Mucosa of gallbladder (tissue), 1 donor: ENCODE data around the gene CCDC171. TPM values are rescaled to one million over a fixed set of nuclear protein-coding genes. Genes with fewer than 3 reads are reported as not detected.

Experiments used
- DNase-seq: peaks from one replicate; pipeline ENCODE4 v3.0.0-alpha.2; 2020; ENCODE audit warnings: low spot score
- total RNA-seq: library from RNA; stranded (reverse); gene quantifications from one replicate; pipeline ENCODE4 v1.2.1, GENCODE V29; 2021
- donor health status: DM: no; HTN: no; CAD: no.

The CCDC171 gene
- total RNA-seq, 1 donor from 2014 or later: 4.0 TPM

DNA sequence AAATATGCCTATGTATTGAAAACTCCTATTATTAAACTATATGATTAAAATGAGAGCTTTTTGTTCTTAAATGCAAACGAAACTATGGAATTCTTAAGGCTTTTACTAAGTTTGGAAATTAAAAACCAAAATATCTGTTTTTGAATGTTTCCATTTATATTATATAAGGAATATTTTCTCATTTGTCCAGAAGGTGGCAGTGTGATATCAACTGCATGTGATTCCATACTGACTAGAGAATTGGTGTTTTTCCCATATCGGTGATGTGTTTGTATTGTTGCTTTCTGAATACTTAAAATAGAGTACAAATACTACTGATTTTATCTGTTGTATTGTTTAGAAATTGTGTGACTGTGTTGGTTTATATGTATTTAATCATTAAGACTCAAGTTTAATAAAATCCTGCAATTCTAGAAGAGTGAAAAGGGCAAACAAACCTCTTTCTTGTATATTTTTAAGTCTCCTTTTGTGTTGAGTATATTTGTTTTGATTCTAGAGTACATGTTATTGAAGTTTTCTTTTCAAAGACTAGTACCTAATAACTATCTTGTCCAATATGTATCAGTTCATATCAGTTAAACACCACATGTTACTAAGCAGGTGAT is 320.8 kb downstream of the CCDC171 start:
- no peak for DNase-seq

DNA sequence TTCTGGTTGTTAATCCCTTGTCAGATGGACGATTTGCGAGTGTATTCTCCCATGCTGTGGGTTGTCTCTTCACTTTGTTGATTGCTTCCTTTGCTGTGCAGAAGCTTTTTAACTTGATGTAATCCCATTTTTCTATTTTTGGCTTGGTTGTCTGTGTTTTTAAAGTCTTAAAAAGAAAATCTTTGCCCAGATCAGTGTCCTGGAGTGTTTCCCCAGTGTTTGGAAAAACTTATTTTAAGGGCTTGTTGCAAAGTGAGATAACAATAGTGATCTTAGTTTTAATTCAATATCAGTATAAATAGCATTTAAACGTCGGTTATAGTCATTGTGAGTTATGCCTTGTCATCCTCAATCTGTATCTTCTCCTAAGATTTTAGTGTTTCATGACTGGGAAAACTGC is 329.5 kb downstream of the CCDC171 start:
- DNase-seq: no peak

DNA sequence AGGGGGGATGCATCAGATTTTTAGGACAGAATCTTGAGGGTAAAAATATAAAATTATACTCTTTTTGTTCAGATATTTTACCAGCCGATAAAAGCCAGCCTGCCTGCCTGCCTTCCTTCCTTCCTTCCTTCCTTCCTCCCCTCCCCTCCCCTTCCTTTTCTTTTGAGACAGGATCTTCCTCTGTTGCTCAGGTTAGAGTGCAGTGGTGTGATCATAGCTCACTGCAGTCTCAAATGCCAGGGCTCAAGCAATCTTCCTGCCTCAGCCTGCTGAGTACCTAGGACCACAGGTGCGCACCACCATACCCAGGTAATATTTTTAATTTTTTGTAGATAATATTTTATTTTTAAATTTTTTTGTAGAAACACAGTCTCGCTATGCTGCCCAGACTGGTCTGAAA is 330.0 kb downstream of the CCDC171 start:
- DNase-seq: no peak

DNA sequence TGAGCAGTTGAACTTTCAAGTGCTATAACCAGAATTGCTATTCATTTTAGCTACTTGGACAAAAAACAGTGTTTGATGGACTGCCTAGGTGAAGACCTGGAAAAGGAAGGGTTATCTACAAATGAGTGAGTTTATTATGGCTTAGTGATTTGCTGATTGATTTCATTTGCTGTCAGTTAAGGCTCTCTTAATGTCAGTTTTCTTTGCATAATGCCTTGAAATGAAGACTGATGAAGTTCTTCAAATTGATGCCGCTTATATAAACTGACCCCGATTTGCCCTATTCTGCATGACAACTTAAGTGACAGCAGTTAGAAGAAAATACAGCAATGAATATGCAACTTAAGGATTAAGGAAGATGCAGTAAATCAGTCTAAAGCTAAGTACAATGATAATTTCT is 332.6 kb downstream of the CCDC171 start:
- no peak for DNase-seq

DNA sequence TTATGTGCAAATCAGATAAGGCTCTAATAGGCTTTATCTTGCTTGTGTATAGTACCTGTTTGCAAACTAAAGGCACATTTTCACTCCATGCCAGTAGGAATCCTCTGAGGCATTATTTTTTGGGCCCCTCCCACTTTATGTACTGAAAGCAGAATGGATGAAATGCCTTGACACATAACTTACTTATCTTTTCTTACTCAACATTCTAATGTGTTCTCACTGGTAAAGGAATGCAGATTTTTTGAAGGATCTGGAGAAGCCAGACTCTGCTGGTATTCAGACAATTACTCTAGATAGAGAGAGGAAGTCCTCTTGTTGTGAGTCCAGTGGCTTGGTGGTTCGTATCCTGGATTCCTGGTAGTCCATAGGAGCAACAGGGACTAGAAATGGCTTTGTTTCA is 336.7 kb downstream of the CCDC171 start:
- no peak for DNase-seq

DNA sequence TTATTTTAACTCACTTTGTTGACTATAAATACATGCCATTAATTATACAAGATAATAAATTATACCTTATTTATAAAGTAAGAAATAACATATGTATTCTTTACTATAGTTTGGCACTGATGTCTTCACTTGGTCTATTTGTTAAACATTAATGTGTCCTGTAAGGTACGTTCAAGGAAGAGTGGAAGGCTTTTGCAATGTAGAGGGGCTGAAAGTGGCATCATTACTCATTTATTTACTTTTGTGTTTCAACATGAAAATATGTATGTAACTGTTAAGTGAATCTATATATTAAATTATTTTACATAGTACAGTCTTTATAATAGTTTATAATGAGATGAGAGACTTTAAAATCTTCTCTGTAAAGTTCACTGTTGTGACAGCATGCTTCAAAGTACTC is 348.7 kb downstream of the CCDC171 start:
- DNase-seq: no peak

DNA sequence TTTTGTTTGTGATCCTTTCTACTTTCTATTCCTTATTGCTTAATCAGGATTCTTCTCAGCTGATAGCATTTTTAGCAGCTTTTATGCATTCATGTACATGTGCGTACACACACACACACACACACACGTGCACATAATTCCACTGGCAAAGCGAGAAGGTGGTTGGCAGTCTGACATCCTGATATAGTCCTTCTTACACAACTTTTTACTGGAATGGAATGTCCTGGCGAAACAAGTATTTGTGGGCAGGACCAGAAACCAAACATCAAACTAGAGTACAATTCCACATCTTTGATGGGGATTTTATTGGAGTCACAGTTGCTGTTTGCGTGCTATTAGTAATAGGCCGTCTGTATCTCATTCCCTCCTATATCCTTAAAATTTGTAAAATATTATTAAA is 356.5 kb downstream of the CCDC171 start:
- DNase-seq: no peak

DNA sequence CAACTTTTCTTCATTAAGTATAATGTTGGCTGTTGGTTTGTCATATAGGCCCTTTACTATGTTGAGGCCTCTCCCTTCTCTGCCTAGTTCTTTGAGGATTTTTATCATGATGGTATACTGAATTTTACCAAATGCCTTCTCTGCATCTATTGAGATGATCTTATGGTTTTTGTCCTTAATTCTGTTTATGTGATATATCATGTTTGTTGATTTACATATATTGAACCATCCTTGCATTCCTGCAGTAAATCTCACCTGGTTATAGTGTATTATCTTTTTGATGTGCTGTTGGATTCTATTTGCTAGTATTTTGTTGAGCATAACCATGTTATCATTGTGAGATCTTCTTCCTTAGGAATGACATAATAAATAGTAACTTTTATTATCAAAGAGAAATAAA is 362.9 kb downstream of the CCDC171 start:
- DNase-seq: no peak

DNA sequence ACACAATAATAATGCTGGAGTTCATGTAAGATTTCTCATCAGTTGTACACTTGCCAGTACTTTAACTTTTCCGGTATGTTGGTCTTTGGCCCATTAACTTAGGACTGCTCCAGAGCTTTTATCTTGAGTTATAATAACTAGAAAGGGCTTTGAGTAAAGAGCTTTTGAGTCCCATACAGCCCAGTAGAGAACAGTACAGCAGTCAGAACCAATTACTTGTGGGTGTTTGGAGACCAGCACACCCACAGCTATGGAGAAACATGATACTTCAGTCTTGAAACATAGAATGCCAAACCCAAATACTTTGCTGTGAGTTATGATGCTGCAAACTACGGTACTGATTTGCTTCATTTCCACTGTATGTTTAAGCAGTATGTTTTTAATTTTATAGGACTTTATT is 374.3 kb downstream of the CCDC171 start:
- DNase-seq: no peak

DNA sequence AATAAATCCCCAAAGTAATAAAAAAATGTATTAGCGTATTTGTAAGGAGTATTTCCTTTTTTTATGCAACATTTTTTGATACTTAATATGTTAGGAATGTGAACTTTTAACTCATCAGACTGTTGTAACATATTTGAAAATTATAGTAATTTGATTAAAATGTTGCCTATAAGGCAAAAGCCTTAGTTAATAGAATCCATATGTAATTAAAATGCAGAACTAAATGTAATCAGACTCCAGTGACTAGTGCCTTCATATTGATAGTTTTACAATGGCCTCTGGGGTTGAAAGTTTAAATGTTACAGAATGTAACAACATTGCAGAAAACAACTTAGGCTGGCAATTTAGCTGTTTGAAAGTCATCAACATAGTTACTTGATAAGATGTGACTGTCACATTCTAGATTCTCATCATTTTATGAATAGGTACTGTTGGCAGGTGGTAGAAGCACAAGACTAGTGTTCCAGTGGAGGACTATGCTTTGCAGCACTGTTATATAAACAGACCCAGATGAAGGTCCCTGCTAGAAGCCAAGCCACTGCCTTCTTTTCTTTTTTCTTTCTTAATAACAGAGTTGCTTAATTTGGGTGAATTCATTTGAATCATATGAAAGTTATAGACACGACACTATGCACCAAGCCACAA is 382.9 kb downstream of the CCDC171 start:
- no peak for DNase-seq

DNA sequence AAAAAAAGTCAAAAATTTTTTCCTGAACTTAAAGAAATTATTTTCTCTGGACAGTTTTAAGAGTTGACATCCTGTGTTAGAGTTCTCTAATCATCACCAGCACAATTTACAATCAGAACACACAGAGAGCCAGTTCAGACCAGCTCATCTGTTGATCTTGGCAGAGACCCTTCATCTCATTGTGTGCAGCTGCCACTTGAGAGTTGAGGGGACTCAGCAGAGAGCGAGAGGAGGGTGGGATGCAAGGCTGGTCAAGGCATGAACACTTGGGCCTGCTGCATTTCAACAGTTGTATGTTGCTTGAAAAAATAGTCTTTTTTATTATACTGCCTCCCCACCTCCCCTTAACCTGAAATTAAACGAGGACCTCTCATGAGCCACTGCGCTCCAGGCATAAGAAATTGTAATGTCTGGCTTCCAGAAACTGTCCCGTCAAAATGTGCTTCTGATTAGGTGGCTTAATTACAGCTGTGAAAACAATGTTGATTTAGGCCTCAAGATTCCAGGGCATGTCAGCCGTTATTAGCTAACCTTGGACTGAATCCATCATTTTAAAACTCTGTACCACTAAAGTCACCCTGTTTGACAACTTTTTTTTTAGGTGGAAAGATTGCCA is 383.6 kb downstream of the CCDC171 start:
- no peak for DNase-seq

DNA sequence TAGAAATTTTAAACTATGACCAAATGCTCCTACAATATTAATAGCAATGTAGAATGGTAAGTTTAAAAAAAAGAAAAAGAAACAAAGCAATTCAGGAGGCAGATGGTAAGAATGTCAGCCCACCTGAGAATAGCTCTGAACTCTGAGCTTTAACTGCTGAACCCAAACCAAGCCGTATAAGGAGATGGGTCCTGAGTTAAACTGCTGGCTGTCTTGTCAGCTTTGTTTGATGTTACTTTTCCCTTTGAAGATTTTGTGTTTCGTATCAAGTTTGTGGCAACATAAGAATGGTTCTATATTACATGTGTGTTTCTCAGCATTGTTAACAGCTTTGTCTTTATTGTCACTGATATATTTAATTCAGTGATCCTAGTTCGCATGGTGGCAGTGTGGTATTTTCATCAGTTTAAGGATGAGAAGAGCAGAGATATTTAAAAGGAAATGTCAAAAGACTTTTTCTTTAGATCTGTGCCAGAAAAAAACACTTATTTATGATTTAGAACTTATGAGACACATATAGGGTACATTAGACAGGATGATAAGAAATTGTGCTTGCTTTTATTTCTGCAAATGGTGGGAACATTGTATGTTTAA is 390.1 kb downstream of the CCDC171 start:
- no peak for DNase-seq

DNA sequence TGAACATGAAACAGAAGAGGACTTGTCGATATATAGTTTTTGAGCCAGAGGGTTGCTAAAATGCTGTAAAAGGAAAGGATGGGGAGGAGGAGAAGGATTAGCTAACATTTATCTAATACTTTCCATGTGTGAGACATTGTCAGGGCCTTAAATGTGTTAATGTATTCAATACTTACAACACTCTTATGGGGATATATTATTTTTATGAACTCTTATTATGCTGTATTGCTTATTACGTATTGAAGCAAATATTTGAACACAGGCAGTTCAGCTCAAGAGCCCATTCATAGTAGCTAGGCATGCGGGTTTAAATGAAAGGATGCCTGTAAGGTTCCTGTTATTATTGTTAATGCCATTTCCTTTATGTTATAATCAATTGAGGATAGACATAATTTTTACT is 391.5 kb downstream of the CCDC171 start:
- no peak for DNase-seq

DNA sequence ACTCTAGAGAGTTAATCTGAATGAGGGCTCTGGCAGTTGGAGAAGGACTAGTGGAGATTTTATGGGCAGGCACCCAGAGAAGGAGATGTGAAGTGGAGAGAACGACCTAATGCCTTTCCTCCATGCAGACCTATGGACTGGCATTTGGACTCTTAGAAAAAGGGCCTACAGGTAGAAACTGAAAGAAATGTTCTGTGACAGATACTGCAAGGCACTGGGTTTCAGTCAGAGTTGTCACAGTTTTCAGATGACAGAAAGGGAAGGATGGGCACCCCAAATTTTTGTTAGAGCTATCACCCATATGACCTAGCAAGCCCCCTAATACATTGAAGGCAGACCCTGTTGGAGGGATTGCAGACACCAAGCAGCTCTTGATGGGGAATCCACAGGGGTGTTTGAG is 406.8 kb downstream of the CCDC171 start:
- no peak for DNase-seq

DNA sequence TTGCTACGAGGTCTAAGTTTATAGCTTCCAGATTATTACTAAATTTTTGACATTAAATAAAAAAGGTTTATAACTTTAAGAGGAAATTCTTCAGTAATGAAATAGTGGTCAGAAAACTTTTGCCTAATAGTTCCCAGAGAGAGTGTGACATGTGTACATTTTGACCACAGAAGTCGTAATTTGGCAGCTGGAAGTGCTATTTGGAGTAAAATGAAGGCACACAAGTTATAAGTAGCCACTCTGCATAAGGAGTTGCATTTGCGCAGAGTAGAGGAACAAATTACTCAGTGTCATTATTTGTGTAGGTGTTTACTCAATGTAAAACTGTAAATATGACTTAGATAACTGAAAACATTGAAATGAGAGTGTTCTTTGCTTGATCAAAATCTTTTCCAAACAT is 408.4 kb downstream of the CCDC171 start:
- DNase-seq: no peak

DNA sequence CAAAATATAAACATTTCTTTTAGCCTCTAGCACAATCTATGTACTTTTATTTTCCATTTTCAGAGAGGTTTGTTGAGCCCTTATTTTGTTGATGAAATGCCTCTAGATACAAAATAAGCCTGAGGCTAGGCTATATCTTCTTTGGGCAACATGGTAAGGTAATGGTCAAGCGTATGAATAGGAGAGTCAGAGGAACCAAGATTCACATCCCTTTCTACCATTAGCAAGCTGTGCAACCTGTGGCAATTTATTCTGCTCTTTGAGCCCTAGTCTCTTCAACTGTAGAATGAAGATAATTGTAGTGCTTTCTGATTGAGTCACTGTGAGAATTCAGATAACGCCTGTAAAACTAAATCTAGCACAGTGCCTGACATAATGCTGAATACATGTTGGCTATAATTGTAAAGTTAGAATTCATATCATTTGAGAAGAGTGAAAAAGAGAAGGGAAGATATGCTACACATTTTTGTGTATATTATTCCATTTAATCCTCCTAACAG is 412.5 kb downstream of the CCDC171 start:
- no peak for DNase-seq

DNA sequence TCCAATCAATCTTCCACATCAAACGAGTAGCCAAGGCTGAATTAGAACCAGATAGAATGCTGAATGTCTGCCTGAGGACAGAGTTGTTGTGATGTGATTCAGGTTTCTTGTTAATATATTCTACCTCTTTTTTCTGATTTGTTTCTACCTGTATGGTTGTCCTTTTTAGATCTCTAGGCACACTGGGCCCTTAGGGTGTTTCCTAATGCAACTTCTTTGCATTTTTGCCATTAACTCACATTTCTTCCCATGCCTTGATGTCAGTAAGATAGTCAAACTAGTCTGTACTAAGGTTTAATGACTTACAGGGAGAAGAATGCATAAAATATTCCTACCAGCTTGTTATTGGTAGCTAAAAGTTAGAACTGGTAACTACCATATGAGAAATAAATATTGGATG is 413.6 kb downstream of the CCDC171 start:
- DNase-seq: no peak

DNA sequence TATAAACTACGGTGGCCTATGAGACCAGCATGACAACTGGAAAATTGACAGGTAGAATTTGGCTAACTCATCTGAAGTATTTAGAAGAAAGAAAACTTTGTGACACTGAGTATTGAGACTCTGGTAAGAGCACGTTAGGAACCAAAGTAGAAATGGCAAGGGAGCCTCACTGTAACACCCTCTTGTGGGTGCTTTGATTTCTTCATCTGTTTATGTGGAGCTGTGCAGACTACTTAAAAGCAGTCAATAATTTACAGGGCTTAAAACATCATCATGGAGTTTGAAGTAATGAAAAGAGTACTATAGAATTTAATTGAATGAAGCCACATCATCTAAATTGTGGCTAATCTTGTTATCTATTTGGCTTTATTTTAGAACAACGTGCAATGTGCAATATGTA is 414.2 kb downstream of the CCDC171 start:
- DNase-seq: no peak

DNA sequence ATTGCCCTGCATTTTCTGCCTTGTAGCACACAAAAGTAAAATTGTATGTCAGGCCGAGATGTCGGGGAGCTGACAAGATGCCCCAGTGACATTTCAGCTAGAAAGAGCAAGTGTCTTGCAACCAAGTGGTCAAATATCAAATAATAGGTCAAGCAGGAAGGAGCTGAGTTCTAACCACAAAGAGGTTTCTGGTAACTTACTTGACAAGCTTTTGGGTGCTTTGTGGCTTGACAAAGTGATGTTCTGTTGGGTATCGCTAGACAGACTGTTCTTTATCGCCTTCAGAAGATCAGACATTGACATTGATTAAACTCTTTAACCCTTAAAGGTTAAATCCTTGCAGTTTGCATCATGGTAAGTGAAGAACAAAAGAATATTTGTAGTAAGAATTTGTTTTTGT is 419.9 kb downstream of the CCDC171 start:
- DNase-seq: no peak

DNA sequence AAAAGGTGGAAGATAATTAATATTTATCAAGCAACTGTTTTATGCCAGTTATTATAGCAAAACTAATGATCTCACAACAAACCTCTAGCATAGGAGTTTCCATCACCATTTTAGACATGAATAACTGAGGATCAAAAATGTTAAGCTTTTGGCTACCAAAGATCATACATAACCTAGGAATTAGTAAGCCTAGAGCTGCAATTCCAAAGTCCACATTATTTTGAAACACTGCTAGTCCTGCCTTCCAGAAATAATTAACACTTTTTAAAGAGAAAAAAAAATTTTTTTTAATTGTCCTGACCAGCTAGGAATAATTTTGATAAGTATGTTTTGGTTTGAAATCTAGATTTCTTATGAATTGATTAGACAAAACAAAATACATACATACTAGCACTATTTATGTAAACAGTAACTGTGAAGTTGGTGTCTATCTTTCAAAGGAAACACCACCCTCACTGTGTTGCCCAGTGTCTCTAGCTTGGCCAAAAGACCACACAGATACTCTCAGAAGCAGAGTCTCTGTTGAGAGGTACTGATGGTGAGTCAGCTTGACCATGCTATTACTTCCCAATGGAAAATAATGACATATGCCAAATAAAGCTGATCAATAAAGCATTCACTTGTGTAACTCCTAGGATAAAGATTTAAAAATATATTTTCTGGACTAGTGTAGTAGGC is 422.4 kb downstream of the CCDC171 start:
- no peak for DNase-seq

DNA sequence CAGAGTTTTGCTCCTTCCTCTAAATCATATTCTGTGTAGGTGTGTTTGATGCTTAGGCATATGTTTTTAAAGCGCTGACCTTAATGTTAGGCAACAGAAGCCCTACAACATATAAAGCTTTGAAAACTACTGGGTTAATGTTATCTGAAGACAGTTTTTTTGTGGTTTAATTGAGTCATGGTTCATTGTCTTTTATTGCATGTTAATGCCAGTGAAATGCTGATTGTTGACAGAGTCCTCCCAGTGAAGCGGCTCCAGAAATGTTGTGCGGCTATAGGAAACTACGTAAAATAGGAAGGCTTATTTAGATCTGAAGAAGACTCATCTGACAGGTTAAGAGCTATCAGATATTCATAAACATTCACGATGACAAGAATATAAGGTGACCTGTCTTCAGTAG is 424.6 kb downstream of the CCDC171 start:
- no peak for DNase-seq

DNA sequence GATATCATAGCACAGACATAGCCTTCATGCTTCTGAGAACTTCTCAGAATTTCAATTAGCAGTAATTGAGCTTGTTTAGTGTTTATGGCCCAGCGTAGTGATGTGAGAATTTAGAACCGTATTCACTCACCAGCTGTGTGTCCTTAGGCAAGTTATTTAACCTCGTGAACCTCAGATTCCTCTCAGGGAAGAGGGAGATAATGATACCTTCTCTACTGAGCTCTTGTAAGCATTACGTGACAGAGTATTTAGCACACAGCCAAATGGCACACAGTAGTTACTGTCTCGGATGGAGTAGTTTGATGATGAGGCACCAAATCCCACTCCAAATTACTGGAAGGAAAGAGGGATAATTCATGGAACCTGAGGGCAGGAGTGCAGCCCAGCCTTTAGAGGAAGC is 429.3 kb downstream of the CCDC171 start:
- no peak for DNase-seq
